NT2/D1 (cell line): ENCODE measurements around the gene WASL.

Source experiments
- DNase-seq: peaks from one replicate; pipeline ENCODE4 v3.0.0-alpha.2; 2011; ENCODE audit warnings: low read depth, low spot score
- H3K27me3 ChIP-seq: 2 replicates; pipeline ENCODE4 v1.6.0; 2011; ENCODE audit warnings: mild to moderate bottlenecking; ENCODE audit not compliant: insufficient read length, insufficient read depth
- H3K36me3 ChIP-seq: 2 replicates; pipeline ENCODE4 v1.6.1; 2011; ENCODE audit warnings: mild to moderate bottlenecking, low read length, mixed read lengths; ENCODE audit not compliant: insufficient read depth, insufficient read length
- H3K4me1 ChIP-seq: 2 replicates; pipeline ENCODE4 v1.5.1; 2011; ENCODE audit not compliant: insufficient read depth, insufficient read length
- H3K4me3 ChIP-seq: 2 replicates; pipeline ENCODE4 v1.5.1; 2011; ENCODE audit warnings: low read depth; ENCODE audit not compliant: insufficient read length
- H3K9ac ChIP-seq: 2 replicates; pipeline ENCODE4 v1.6.0; 2011; ENCODE audit warnings: low read depth; ENCODE audit not compliant: insufficient read length
- H3K9me3 ChIP-seq: 2 replicates; pipeline ENCODE4 v1.5.1; 2011; ENCODE audit warnings: mild to moderate bottlenecking, low read length; ENCODE audit not compliant: insufficient read depth
- SUZ12 ChIP-seq: IDR thresholded peaks from 2 replicates; pipeline ENCODE4 v1.6.1; 2011; ENCODE audit not compliant: insufficient read length, insufficient read depth; ENCODE audit errors: extremely low read depth
- YY1 ChIP-seq: IDR thresholded peaks from 2 replicates; pipeline ENCODE4 v1.6.1; 2011; ENCODE audit not compliant: insufficient read length, insufficient read depth
- ZNF274 ChIP-seq: IDR thresholded peaks from 2 replicates; pipeline ENCODE4 v1.6.1; 2011; ENCODE audit warnings: mild to moderate bottlenecking, low read depth, low read length

The WASL gene

GRCh38 chr7:123674399-123675180, 74.2 kb downstream of the WASL start:
- Histone ChIP-seq H3K9me3 (no peaks in the 10 kb centered on the region), H3K9ac (no peak overlapping the region), H3K4me1 (no peaks in the 10 kb centered on the region), H3K4me3 (no peak overlapping the region), H3K27me3 (no peaks in the 10 kb centered on the region), H3K36me3 (peaks cover 4% of the 10 kb centered on the region)
- no peak for DNase-seq
- TF ChIP-seq YY1 (no peak), SUZ12 (no peak), ZNF274 (no peak)

- Histone ChIP-seq H3K4me3 (no peak overlapping the region), H3K36me3 (peaks cover under 1% of the 10 kb centered on the region), H3K4me1 (no peaks in the 10 kb centered on the region), H3K27me3 (no peaks in the 10 kb centered on the region), H3K9me3 (no peaks in the 10 kb centered on the region), H3K9ac (no peak overlapping the region)
- no peak for TF ChIP-seq YY1
- no peak for TF ChIP-seq SUZ12
- TF ChIP-seq ZNF274 = no peak
- no peak for DNase-seq
Measured at GRCh38 chr7:123673752-123674398, 74.9 kb downstream of the WASL start.

- TF ChIP-seq YY1 (no peak), SUZ12 (no peak), ZNF274 (no peak)
Measured at GRCh38 chr7:123673137-123673732, 75.6 kb downstream of the WASL start.

GRCh38 chr7:123669485-123669884, 79.3 kb downstream of the WASL start:
- Histone ChIP-seq H3K27me3 (no peaks in the 10 kb centered on the region), H3K4me3 (no peak overlapping the region), H3K36me3 (no peaks in the 10 kb centered on the region), H3K4me1 (no peaks in the 10 kb centered on the region), H3K9me3 (no peaks in the 10 kb centered on the region), H3K9ac (no peak overlapping the region)
- no peak for DNase-seq
- TF ChIP-seq YY1 (no peak), ZNF274 (no peak), SUZ12 (no peak)

More at GRCh38 chr7:123673137-123673732, 75.6 kb downstream of the WASL start:
- Histone ChIP-seq H3K27me3 (no peaks in the 10 kb centered on the region), H3K9ac (no peak overlapping the region), H3K4me1 (no peaks in the 10 kb centered on the region), H3K9me3 (no peaks in the 10 kb centered on the region), H3K4me3 (no peak overlapping the region), H3K36me3 (no peaks in the 10 kb centered on the region)
- DNase-seq = no peak

GRCh38 chr7:123666492-123666891, 82.3 kb downstream of the WASL start:
- H3K9me3 ChIP-seq = no peaks in the 10 kb centered on the region
- H3K4me3 ChIP-seq = no peak overlapping the region
- H3K4me1 ChIP-seq = no peaks in the 10 kb centered on the region
- H3K27me3 ChIP-seq = no peaks in the 10 kb centered on the region
- H3K9ac ChIP-seq = no peak overlapping the region
- no peak for DNase-seq
- H3K36me3 ChIP-seq = no peaks in the 10 kb centered on the region
- TF ChIP-seq YY1 (no peak), SUZ12 (no peak), ZNF274 (no peak)

- no peaks in the 10 kb centered on the region for H3K27me3 ChIP-seq
- TF ChIP-seq ZNF274 = no peak
- no peak for TF ChIP-seq SUZ12
- no peak for TF ChIP-seq YY1
- H3K9me3 ChIP-seq = no peaks in the 10 kb centered on the region
- no peak overlapping the region for H3K9ac ChIP-seq
- no peaks in the 10 kb centered on the region for H3K36me3 ChIP-seq
- no peaks in the 10 kb centered on the region for H3K4me1 ChIP-seq
- H3K4me3 ChIP-seq = no peak overlapping the region
- no peak for DNase-seq
Measured at GRCh38 chr7:123665896-123666295, 82.9 kb downstream of the WASL start.

GRCh38 chr7:123665157-123665556, 83.6 kb downstream of the WASL start:
- Histone ChIP-seq H3K9me3 (no peaks in the 10 kb centered on the region), H3K9ac (no peak overlapping the region), H3K4me3 (no peak overlapping the region), H3K4me1 (no peaks in the 10 kb centered on the region), H3K27me3 (no peaks in the 10 kb centered on the region), H3K36me3 (no peaks in the 10 kb centered on the region)
- TF ChIP-seq YY1 (no peak), SUZ12 (no peak), ZNF274 (no peak)
- DNase-seq = no peak
